Measurements from ENCODE around the gene TGM1. TPM values are rescaled to one million over a fixed set of nuclear protein-coding genes. Genes with fewer than 3 reads are reported as not detected.

TGM1 gene
- total and polyA plus RNA-seq, 4 donors, result 0.52 to 5.7 (median 1.1) TPM

GRCh38 chr14:24254630-24255392 is 8.2 kb downstream of the TGM1 start:
- no peaks in the 10 kb centered on the region for H3K4me1 ChIP-seq (ENCODE audit: control insufficient read depth in 1 of 2, insufficient read depth in 2 of 2, low read length in 2 of 2)
- DNase-seq, result no peak
- H3K27ac ChIP-seq (ENCODE audit: low read depth in 1 of 2, low read length in 2 of 2), result no peak overlapping the region
- H3K9me3 ChIP-seq (ENCODE audit: control insufficient read depth, low read length), result no peaks in the 10 kb centered on the region
- H3K36me3 ChIP-seq (ENCODE audit: control insufficient read depth in 1 of 2, insufficient read depth in 2 of 2, low read length in 1 of 2), result no peaks in the 10 kb centered on the region
- 92 to 94% methylated on average over 19 of the region's 19 CpGs for WGBS, 2 donors
- no peak overlapping the region for H3K4me3 ChIP-seq (ENCODE audit: low read length in 2 of 2)
- H3K27me3 ChIP-seq (ENCODE audit: control insufficient read depth in 1 of 2, insufficient read depth in 2 of 2, low read length in 1 of 2), result no peaks in the 10 kb centered on the region
- no peak for ATAC-seq (ENCODE audit: low FRiP score)
- intact Hi-C loops (cut with DNase I), result loop anchor here in 1 of 2 donors (5.0 kb wide), 1 partner anchor 162 kb away; no protein-coding TSS in a partner anchor

- Histone ChIP-seq H3K4me1 (ENCODE audit: control insufficient read depth in 1 of 2, insufficient read depth in 2 of 2, low read length in 2 of 2) (no peaks in the 10 kb centered on the region), H3K27me3 (ENCODE audit: control insufficient read depth in 1 of 2, insufficient read depth in 2 of 2, low read length in 1 of 2) (no peaks in the 10 kb centered on the region), H3K4me3 (ENCODE audit: low read length in 2 of 2) (no peak overlapping the region), H3K36me3 (ENCODE audit: control insufficient read depth in 1 of 2, insufficient read depth in 2 of 2, low read length in 1 of 2) (no peaks in the 10 kb centered on the region), H3K9me3 (ENCODE audit: control insufficient read depth, low read length) (no peaks in the 10 kb centered on the region), H3K27ac (ENCODE audit: low read depth in 1 of 2, low read length in 2 of 2) (no peak overlapping the region)
- ATAC-seq (ENCODE audit: low FRiP score), result no peak
- no peak for DNase-seq
- WGBS, 2 donors, result 82 to 86% methylated on average over 7 of the region's 7 CpGs
- intact Hi-C loops (cut with DNase I), result loop anchor here in 1 of 2 donors (5.0 kb wide), 1 partner anchor 163 kb away; no protein-coding TSS in a partner anchor
These were observed 9.0 kb downstream of the TGM1 start for GRCh38 chr14:24253936-24254335.

- Histone ChIP-seq H3K9me3 (ENCODE audit: control insufficient read depth, low read length) (no peaks in the 10 kb centered on the region), H3K36me3 (ENCODE audit: control insufficient read depth in 1 of 2, insufficient read depth in 2 of 2, low read length in 1 of 2) (no peaks in the 10 kb centered on the region), H3K27me3 (ENCODE audit: control insufficient read depth in 1 of 2, insufficient read depth in 2 of 2, low read length in 1 of 2) (no peaks in the 10 kb centered on the region), H3K4me3 (ENCODE audit: low read length in 2 of 2) (no peak overlapping the region), H3K27ac (ENCODE audit: low read depth in 1 of 2, low read length in 2 of 2) (no peak overlapping the region), H3K4me1 (ENCODE audit: control insufficient read depth in 1 of 2, insufficient read depth in 2 of 2, low read length in 2 of 2) (no peaks in the 10 kb centered on the region)
- ATAC-seq (ENCODE audit: low FRiP score) (no peak), DNase-seq (peak in 1 of 2 donors; percentile 61)
- 74 to 78% methylated on average over 11 of the region's 11 CpGs for WGBS, 2 donors
- intact Hi-C loops (cut with DNase I), result loop anchor here in 1 of 2 donors (5.0 kb wide), 1 partner anchor 165 kb away; no protein-coding TSS in a partner anchor
These were observed 10.5 kb downstream of the TGM1 start for GRCh38 chr14:24252289-24253124.

- H3K27me3 ChIP-seq (ENCODE audit: control insufficient read depth in 1 of 2, insufficient read depth in 2 of 2, low read length in 1 of 2), result no peaks in the 10 kb centered on the region
- intact Hi-C loops (cut with DNase I), result loop anchor here in 1 of 2 donors (5.0 kb wide), 1 partner anchor 165 kb away; no protein-coding TSS in a partner anchor
- H3K4me1 ChIP-seq (ENCODE audit: control insufficient read depth in 1 of 2, insufficient read depth in 2 of 2, low read length in 2 of 2), result no peaks in the 10 kb centered on the region
- H3K36me3 ChIP-seq (ENCODE audit: control insufficient read depth in 1 of 2, insufficient read depth in 2 of 2, low read length in 1 of 2), result no peaks in the 10 kb centered on the region
- DNase-seq, result no peak
- H3K4me3 ChIP-seq (ENCODE audit: low read length in 2 of 2), result no peak overlapping the region
- ATAC-seq (ENCODE audit: low FRiP score), result no peak
- H3K9me3 ChIP-seq (ENCODE audit: control insufficient read depth, low read length), result no peaks in the 10 kb centered on the region
- 78 to 86% methylated on average over 1 of the region's 1 CpG for WGBS, 2 donors
- H3K27ac ChIP-seq (ENCODE audit: low read depth in 1 of 2, low read length in 2 of 2), result no peak overlapping the region
These were observed 11.1 kb downstream of the TGM1 start for GRCh38 chr14:24251880-24252288.

GRCh38 chr14:24250354-24250753 is 12.6 kb downstream of the TGM1 start:
- ATAC-seq (ENCODE audit: low FRiP score) (no peak), DNase-seq (no peak)
- intact Hi-C loops (cut with DNase I), result loop anchor here in 1 of 2 donors (5.0 kb wide), 1 partner anchor 167 kb away; no protein-coding TSS in a partner anchor

GRCh38 chr14:24249230-24250021 is 13.6 kb downstream of the TGM1 start:
- DNase-seq (no peak), ATAC-seq (ENCODE audit: low FRiP score) (no peak)
- Histone ChIP-seq H3K27ac (ENCODE audit: low read depth in 1 of 2, low read length in 2 of 2) (no peak overlapping the region), H3K36me3 (ENCODE audit: control insufficient read depth in 1 of 2, insufficient read depth in 2 of 2, low read length in 1 of 2) (no peaks in the 10 kb centered on the region), H3K27me3 (ENCODE audit: control insufficient read depth in 1 of 2, insufficient read depth in 2 of 2, low read length in 1 of 2) (no peaks in the 10 kb centered on the region), H3K4me3 (ENCODE audit: low read length in 2 of 2) (no peak overlapping the region), H3K9me3 (ENCODE audit: control insufficient read depth, low read length) (no peaks in the 10 kb centered on the region), H3K4me1 (ENCODE audit: control insufficient read depth in 1 of 2, insufficient read depth in 2 of 2, low read length in 2 of 2) (no peaks in the 10 kb centered on the region)
- 76 to 80% methylated on average over 11 to 13 of the region's 13 CpGs for WGBS, 2 donors
- intact Hi-C loops (cut with DNase I), result loop anchor here in 1 of 2 donors (5.0 kb wide), 1 partner anchor 168 kb away; no protein-coding TSS in a partner anchor

More at GRCh38 chr14:24250354-24250753, 12.6 kb downstream of the TGM1 start:
- Histone ChIP-seq H3K27me3 (ENCODE audit: control insufficient read depth in 1 of 2, insufficient read depth in 2 of 2, low read length in 1 of 2) (no peaks in the 10 kb centered on the region), H3K27ac (ENCODE audit: low read depth in 1 of 2, low read length in 2 of 2) (no peak overlapping the region), H3K9me3 (ENCODE audit: control insufficient read depth, low read length) (no peaks in the 10 kb centered on the region), H3K36me3 (ENCODE audit: control insufficient read depth in 1 of 2, insufficient read depth in 2 of 2, low read length in 1 of 2) (no peaks in the 10 kb centered on the region), H3K4me3 (ENCODE audit: low read length in 2 of 2) (no peak overlapping the region), H3K4me1 (ENCODE audit: control insufficient read depth in 1 of 2, insufficient read depth in 2 of 2, low read length in 2 of 2) (no peaks in the 10 kb centered on the region)
- 45 to 59% methylated on average over 4 of the region's 4 CpGs for WGBS, 2 donors

GRCh38 chr14:24247422-24247821 is 15.6 kb downstream of the TGM1 start:
- H3K27me3 ChIP-seq (ENCODE audit: control insufficient read depth in 1 of 2, insufficient read depth in 2 of 2, low read length in 1 of 2), result no peaks in the 10 kb centered on the region
- H3K27ac ChIP-seq (ENCODE audit: low read depth in 1 of 2, low read length in 2 of 2), result no peak overlapping the region
- intact Hi-C loops (cut with DNase I), result no loop called here
- H3K36me3 ChIP-seq (ENCODE audit: control insufficient read depth in 1 of 2, insufficient read depth in 2 of 2, low read length in 1 of 2), result no peaks in the 10 kb centered on the region
- no peak overlapping the region for H3K4me3 ChIP-seq (ENCODE audit: low read length in 2 of 2)
- WGBS, 2 donors, result 74% methylated on average over 7 of the region's 7 CpGs
- ATAC-seq (ENCODE audit: low FRiP score) (no peak), DNase-seq (no peak)
- no peaks in the 10 kb centered on the region for H3K4me1 ChIP-seq (ENCODE audit: control insufficient read depth in 1 of 2, insufficient read depth in 2 of 2, low read length in 2 of 2)
- H3K9me3 ChIP-seq (ENCODE audit: control insufficient read depth, low read length), result no peaks in the 10 kb centered on the region

- H3K27ac ChIP-seq (ENCODE audit: low read depth in 1 of 2, low read length in 2 of 2), result no peak overlapping the region
- 86 to 90% methylated on average over 3 of the region's 3 CpGs for WGBS, 2 donors
- H3K27me3 ChIP-seq (ENCODE audit: control insufficient read depth in 1 of 2, insufficient read depth in 2 of 2, low read length in 1 of 2), result no peaks in the 10 kb centered on the region
- no peak for DNase-seq
- H3K4me1 ChIP-seq (ENCODE audit: control insufficient read depth in 1 of 2, insufficient read depth in 2 of 2, low read length in 2 of 2), result no peaks in the 10 kb centered on the region
- H3K36me3 ChIP-seq (ENCODE audit: control insufficient read depth in 1 of 2, insufficient read depth in 2 of 2, low read length in 1 of 2), result no peaks in the 10 kb centered on the region
- ATAC-seq (ENCODE audit: low FRiP score), result no peak
- H3K9me3 ChIP-seq (ENCODE audit: control insufficient read depth, low read length), result no peaks in the 10 kb centered on the region
- intact Hi-C loops (cut with DNase I), result no loop called here
- no peak overlapping the region for H3K4me3 ChIP-seq (ENCODE audit: low read length in 2 of 2)
These were observed 16.2 kb downstream of the TGM1 start for GRCh38 chr14:24246765-24247212.

Measured in aorta (tissue), 5 donors.